Measurements from ENCODE around the gene GPRIN3. TPM values are rescaled to one million over a fixed set of nuclear protein-coding genes. Genes with fewer than 3 reads are reported as not detected.
A peak's percentile ranks its signal among the peaks of the same experiment; 100 is the strongest.
"Not testable (repeated sequence)": the region's sequence is repeated elsewhere in the genome, so short reads cannot be mapped to it uniquely, and the experiment has no call there.

The GPRIN3 gene
- total and polyA plus RNA-seq, 3 experiments from 2014 or later = 15.6 to 16.5 (median 16.2) TPM

DNA sequence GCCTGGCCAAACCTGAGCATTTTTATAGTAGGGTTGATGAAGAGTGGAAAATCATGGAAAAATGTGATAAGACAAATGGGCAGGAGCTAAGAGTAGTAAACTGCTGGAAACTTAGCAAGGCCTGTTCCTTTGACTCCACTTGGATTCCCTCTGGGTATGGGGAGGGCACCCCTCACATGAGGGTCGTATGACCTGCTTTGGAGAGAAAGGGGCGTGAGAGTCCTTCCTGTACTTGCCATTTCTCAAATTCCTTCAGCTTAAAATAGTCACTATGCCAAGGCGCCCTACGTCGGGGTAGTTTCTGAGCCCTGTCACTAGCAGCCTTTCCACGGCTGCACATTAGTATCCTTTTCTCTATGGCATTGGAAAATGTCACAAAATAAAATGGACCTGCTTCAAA lies 49.1 kb downstream of the GPRIN3 start:
- H3K27ac Mint-ChIP-seq = peak overlapping the region; percentile 59 to 97 (median 88)
- Histone ChIP-seq H3K4me3 (ENCODE audit: low read length) (no peak overlapping the region), H3K27ac (ENCODE audit: low read depth, low read length) (no peak overlapping the region), H3K36me3 (ENCODE audit: insufficient read depth, low read length) (no peaks in the 10 kb centered on the region), H3K27me3 (ENCODE audit: insufficient read depth, low read length, poor library complexity, severe bottlenecking) (no peaks in the 10 kb centered on the region), H3K9me3 (ENCODE audit: low read length) (no peaks in the 10 kb centered on the region), H3K4me1 (ENCODE audit: insufficient read depth, low read length) (peaks cover 66% of the 10 kb centered on the region)
- peak overlapping the region in 3 of 7 donors; percentile 5 to 30 (median 16) for H3K4me3 Mint-ChIP-seq
- ChIA-PET CTCF (interaction anchor here (1.0 to 6.1 kb wide), 7 partner anchors 10 to 122 kb away, joined by 3 to 72 read pairs (median 6); no protein-coding TSS in a partner anchor), POLR2A (interaction anchor here (1.0 to 1.1 kb wide), 2 partner anchors 32 to 36 kb away, joined by 3 to 5 read pairs; no protein-coding TSS in a partner anchor)
- peaks cover 0 to 3% of the 10 kb centered on the region in 2 donors for H3K27me3 Mint-ChIP-seq
- H3K36me3 Mint-ChIP-seq = peaks cover 3 to 13% (median 4%) of the 10 kb centered on the region in 3 donors
- H3K9me3 Mint-ChIP-seq = no peaks in the 10 kb centered on the region
- DNase-seq = no peak
- peaks cover 85 to 99% (median 97%) of the 10 kb centered on the region in 3 donors for H3K4me1 Mint-ChIP-seq

DNA sequence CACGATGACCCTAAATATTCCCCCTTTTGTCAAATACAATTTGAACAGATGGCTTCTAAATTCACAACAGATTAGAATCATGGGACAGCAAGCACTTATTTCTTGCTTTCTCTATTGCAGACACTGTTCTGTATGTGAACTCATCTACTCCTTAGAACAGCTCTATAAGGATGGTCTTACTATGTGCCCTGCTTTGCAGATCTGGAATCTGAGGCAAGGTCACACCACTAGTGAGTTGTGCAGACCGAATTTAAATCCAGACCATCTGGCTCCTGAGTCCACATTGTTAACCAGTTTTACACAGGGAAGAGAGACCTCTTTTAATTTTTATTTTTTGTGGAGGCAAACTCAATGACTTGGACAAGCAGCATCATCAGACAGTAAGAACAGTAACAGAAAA lies 50.2 kb downstream of the GPRIN3 start:
- Histone ChIP-seq H3K4me3 (ENCODE audit: low read length) (no peak overlapping the region), H3K27ac (ENCODE audit: low read depth, low read length) (no peak overlapping the region), H3K36me3 (ENCODE audit: insufficient read depth, low read length) (no peaks in the 10 kb centered on the region), H3K4me1 (ENCODE audit: insufficient read depth, low read length) (peaks cover 61% of the 10 kb centered on the region), H3K27me3 (ENCODE audit: insufficient read depth, low read length, poor library complexity, severe bottlenecking) (no peaks in the 10 kb centered on the region), H3K9me3 (ENCODE audit: low read length) (no peaks in the 10 kb centered on the region)
- CTCF ChIA-PET = interaction anchor here (0.9 to 6.1 kb wide), 7 partner anchors 9 to 176 kb away, joined by 3 to 72 read pairs (median 6); partner anchors contain the start of gene GPRIN3
- peaks cover 85 to 99% (median 97%) of the 10 kb centered on the region in 3 donors for H3K4me1 Mint-ChIP-seq
- peaks cover 0 to 3% of the 10 kb centered on the region in 2 donors for H3K27me3 Mint-ChIP-seq
- H3K9me3 Mint-ChIP-seq = no peaks in the 10 kb centered on the region
- H3K4me3 Mint-ChIP-seq = peak overlapping the region in 5 of 7 donors; percentile 13 to 42 (median 37)
- DNase-seq = no peak
- POLR2A ChIA-PET = interaction anchor here (0.6 to 1.1 kb wide), 3 partner anchors 33 to 50 kb away, joined by 3 to 5 read pairs (median 3); partner anchors contain the start of gene GPRIN3
- H3K36me3 Mint-ChIP-seq = peaks cover 3 to 9% (median 4%) of the 10 kb centered on the region in 3 donors
- peak overlapping the region; percentile 81 to 97 (median 90) for H3K27ac Mint-ChIP-seq

DNA sequence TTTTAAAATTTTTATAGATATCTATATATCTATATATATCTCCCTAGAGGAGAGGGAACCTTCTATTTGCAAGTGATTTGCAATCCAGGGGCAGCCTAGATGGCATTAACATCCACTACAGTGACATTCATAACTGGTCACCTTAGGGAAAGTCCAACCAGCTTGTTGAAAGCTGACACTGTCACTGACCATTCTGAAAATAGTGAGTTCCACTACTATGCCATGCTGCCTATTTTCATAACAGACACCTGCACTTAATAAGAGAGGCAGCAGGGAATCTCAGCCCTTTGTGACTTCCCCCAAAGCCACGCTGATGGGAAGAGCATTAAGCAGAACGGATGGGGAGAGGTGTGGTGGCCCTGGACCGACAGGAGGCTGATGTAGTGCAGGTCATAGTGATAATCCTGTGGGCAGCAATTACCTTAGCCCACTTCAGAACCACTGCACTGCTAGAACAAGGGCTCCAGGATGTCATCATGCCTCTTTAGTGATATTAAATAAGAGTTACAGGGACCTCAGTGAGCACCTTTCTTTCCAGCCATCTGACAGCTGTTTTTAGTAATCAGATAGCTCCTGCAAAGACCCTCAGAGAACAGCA lies 51.3 kb downstream of the GPRIN3 start:
- H3K9me3 Mint-ChIP-seq = no peaks in the 10 kb centered on the region
- H3K27me3 ChIP-seq (ENCODE audit: insufficient read depth, low read length, poor library complexity, severe bottlenecking) = no peaks in the 10 kb centered on the region
- H3K36me3 ChIP-seq (ENCODE audit: insufficient read depth, low read length) = no peaks in the 10 kb centered on the region
- CTCF ChIA-PET = interaction anchor here (1.3 to 6.1 kb wide), 9 partner anchors 8 to 177 kb away, joined by 3 to 72 read pairs (median 9); partner anchors contain the start of gene GPRIN3
- no peak overlapping the region for H3K4me3 ChIP-seq (ENCODE audit: low read length)
- H3K9me3 ChIP-seq (ENCODE audit: low read length) = no peaks in the 10 kb centered on the region
- no peak for DNase-seq
- H3K4me1 ChIP-seq (ENCODE audit: insufficient read depth, low read length) = peaks cover 61% of the 10 kb centered on the region
- H3K4me1 Mint-ChIP-seq = peaks cover 86 to 100% (median 98%) of the 10 kb centered on the region in 3 donors
- no peak overlapping the region for H3K27ac ChIP-seq (ENCODE audit: low read depth, low read length)
- peak overlapping the region in 6 of 7 donors; percentile 1 to 62 (median 36) for H3K4me3 Mint-ChIP-seq
- POLR2A ChIA-PET = interaction anchor here (1.7 kb wide), 1 partner anchor 51 kb away, joined by 3 read pairs; the partner anchor contains the start of gene GPRIN3
- peak overlapping the region; percentile 81 to 97 (median 90) for H3K27ac Mint-ChIP-seq
- peaks cover 0 to 3% of the 10 kb centered on the region in 2 donors for H3K27me3 Mint-ChIP-seq
- peaks cover 3 to 9% (median 4%) of the 10 kb centered on the region in 3 donors for H3K36me3 Mint-ChIP-seq

DNA sequence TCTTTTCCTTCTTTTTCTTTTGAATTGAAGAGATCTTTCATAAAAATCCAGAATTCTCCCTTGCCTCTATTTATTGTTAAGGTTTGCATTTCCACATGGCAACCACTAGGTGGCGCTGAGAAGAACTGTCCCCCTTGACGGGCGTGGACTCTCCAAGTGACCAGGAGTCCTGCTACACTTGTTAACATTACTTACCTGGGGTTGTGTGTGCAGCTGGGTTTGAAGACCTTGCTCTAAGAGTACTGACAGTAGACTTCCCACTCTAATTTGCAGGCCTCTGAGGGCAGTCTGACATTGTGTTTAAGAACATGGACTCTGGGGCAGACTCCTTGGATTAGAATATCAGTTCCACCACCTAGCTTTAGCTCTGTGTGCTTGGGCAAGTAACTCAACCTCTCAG lies 52.8 kb downstream of the GPRIN3 start:
- H3K27ac Mint-ChIP-seq = peak overlapping the region; percentile 81 to 97 (median 89)
- ChIA-PET CTCF (interaction anchor here (0.7 to 6.1 kb wide), 19 partner anchors 9 to 202 kb away, joined by 3 to 72 read pairs (median 5); partner anchors contain the start of gene GPRIN3), POLR2A (interaction anchor here (0.8 to 1.7 kb wide), 2 partner anchors 53 to 56 kb away, joined by 3 read pairs; partner anchors contain the start of gene GPRIN3)
- H3K4me3 Mint-ChIP-seq = peak overlapping the region in 3 of 7 donors; percentile 11 to 33 (median 18)
- H3K27me3 Mint-ChIP-seq = peaks cover 0 to 3% of the 10 kb centered on the region in 2 donors
- H3K27me3 ChIP-seq (ENCODE audit: insufficient read depth, low read length, poor library complexity, severe bottlenecking) = no peaks in the 10 kb centered on the region
- peaks cover 50% of the 10 kb centered on the region for H3K4me1 ChIP-seq (ENCODE audit: insufficient read depth, low read length)
- DNase-seq = peak; percentile 20 to 64 (median 39)
- H3K9me3 ChIP-seq (ENCODE audit: low read length) = no peaks in the 10 kb centered on the region
- H3K4me3 ChIP-seq (ENCODE audit: low read length) = no peak overlapping the region
- peaks cover 81 to 97% (median 94%) of the 10 kb centered on the region in 3 donors for H3K4me1 Mint-ChIP-seq
- no peak overlapping the region for H3K27ac ChIP-seq (ENCODE audit: low read depth, low read length)
- H3K36me3 Mint-ChIP-seq = peaks cover 6 to 11% (median 9%) of the 10 kb centered on the region in 3 donors
- no peaks in the 10 kb centered on the region for H3K9me3 Mint-ChIP-seq
- H3K36me3 ChIP-seq (ENCODE audit: insufficient read depth, low read length) = no peaks in the 10 kb centered on the region

DNA sequence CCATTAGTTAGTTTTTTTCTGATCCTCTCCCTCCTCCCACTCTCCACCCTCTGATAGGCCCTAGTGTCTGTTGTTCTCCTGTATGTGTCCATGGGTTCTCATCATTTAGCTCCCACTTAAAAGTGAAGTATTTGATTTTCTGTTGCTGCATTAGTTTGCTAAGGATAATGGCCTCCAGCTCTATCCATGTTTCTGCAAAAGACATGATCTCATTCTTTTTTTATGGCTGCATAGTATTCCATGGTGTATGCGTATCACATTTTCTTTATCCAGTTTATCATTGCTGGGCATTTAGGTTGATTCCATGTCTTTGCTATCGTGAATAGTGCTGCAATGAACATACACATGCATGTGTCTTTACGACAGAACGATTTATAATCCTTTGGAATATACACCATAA lies 53.3 kb downstream of the GPRIN3 start:
- not testable (repeated sequence) for H3K27me3 Mint-ChIP-seq; H3K36me3 ChIP-seq (ENCODE audit: insufficient read depth, low read length); H3K27me3 ChIP-seq (ENCODE audit: insufficient read depth, low read length, poor library complexity, severe bottlenecking); H3K9me3 ChIP-seq (ENCODE audit: low read length); H3K9me3 Mint-ChIP-seq; H3K4me3 ChIP-seq (ENCODE audit: low read length); H3K27ac ChIP-seq (ENCODE audit: low read depth, low read length)
- POLR2A ChIA-PET = interaction anchor here (1.7 kb wide), 1 partner anchor 53 kb away, joined by 3 read pairs; the partner anchor contains the start of gene GPRIN3
- peak overlapping the region in 7 of 8 donors; percentile 35 to 97 (median 89) for H3K27ac Mint-ChIP-seq
- H3K4me1 Mint-ChIP-seq = peaks cover 80 to 97% (median 94%) of the 10 kb centered on the region in 3 donors
- H3K36me3 Mint-ChIP-seq = peaks cover 11 to 12% (median 12%) of the 10 kb centered on the region in 3 donors
- peak in 1 of 5 donors; percentile 4 for DNase-seq
- peaks cover 45% of the 10 kb centered on the region for H3K4me1 ChIP-seq (ENCODE audit: insufficient read depth, low read length)
- CTCF ChIA-PET = interaction anchor here (0.9 to 6.1 kb wide), 12 partner anchors 10 to 181 kb away, joined by 3 to 72 read pairs (median 8); partner anchors contain the start of gene GPRIN3
- peak overlapping the region in 1 of 7 donors; percentile 43 for H3K4me3 Mint-ChIP-seq

DNA sequence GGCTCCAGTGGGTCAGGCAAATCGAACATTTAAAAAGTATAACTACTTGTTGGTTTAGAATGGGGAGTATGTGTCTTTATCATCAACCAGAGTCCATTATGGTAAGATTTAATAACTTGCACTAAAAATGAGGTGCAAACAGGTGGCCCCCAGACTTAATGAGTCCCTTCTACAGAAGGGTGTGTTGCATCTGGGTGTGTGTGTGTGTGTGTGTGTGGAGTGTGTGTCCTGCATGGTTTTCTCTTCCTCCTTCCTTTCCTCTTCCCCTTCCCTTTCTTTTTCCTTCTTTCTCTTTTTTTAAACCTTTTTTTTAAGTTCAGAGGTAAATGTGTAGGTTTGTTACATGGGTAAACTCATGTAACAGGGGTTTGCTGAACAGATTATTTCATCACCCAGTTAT lies 53.7 kb downstream of the GPRIN3 start:
- no peaks in the 10 kb centered on the region for H3K9me3 ChIP-seq (ENCODE audit: low read length)
- H3K27ac Mint-ChIP-seq = peak overlapping the region in 7 of 8 donors; percentile 14 to 97 (median 52)
- no peaks in the 10 kb centered on the region for H3K27me3 ChIP-seq (ENCODE audit: insufficient read depth, low read length, poor library complexity, severe bottlenecking)
- peaks cover 1% of the 10 kb centered on the region for H3K36me3 ChIP-seq (ENCODE audit: insufficient read depth, low read length)
- H3K4me3 Mint-ChIP-seq = peak overlapping the region in 1 of 7 donors; percentile 43
- DNase-seq = no peak
- H3K27me3 Mint-ChIP-seq = peaks cover 0 to 3% of the 10 kb centered on the region in 2 donors
- no peak overlapping the region for H3K4me3 ChIP-seq (ENCODE audit: low read length)
- H3K27ac ChIP-seq (ENCODE audit: low read depth, low read length) = no peak overlapping the region
- peaks cover 14 to 16% (median 16%) of the 10 kb centered on the region in 3 donors for H3K36me3 Mint-ChIP-seq
- peaks cover 42% of the 10 kb centered on the region for H3K4me1 ChIP-seq (ENCODE audit: insufficient read depth, low read length)
- ChIA-PET CTCF (interaction anchor here (0.9 to 6.1 kb wide), 6 partner anchors 10 to 181 kb away, joined by 3 to 72 read pairs (median 5); partner anchors contain the start of gene GPRIN3), POLR2A (no interaction called here)
- no peaks in the 10 kb centered on the region for H3K9me3 Mint-ChIP-seq
- H3K4me1 Mint-ChIP-seq = peaks cover 78 to 97% (median 90%) of the 10 kb centered on the region in 3 donors

DNA sequence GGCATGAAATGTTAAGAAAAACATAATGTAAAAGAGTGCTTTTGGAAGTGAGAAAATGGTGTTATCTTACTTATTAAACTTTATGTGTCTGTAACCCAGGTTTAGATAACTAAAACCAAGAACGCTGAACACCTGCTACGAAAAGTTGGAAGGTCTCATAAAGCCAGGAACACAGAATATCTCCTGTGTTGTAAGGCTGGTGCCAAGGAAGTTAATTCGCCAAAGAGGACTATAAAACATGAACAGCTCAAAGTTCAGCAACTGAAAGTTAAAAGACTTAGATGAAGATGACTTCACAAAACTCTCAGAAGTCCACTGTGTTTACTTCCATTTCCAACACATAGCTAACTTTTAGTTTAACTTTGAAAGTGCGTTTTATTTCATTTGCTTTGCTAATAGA lies 54.3 kb downstream of the GPRIN3 start:
- Mint-ChIP-seq H3K27me3 (peaks cover 0 to 3% of the 10 kb centered on the region in 2 donors), H3K4me3 (no peak overlapping the region), H3K4me1 (peaks cover 73 to 91% (median 84%) of the 10 kb centered on the region in 3 donors), H3K27ac (peak overlapping the region in 5 of 8 donors; percentile 5 to 88 (median 67)), H3K9me3 (no peaks in the 10 kb centered on the region), H3K36me3 (peaks cover 14 to 23% (median 16%) of the 10 kb centered on the region in 3 donors)
- Histone ChIP-seq H3K36me3 (ENCODE audit: insufficient read depth, low read length) (peaks cover 8% of the 10 kb centered on the region), H3K4me3 (ENCODE audit: low read length) (no peak overlapping the region), H3K9me3 (ENCODE audit: low read length) (no peaks in the 10 kb centered on the region), H3K27ac (ENCODE audit: low read depth, low read length) (no peak overlapping the region), H3K4me1 (ENCODE audit: insufficient read depth, low read length) (peaks cover 36% of the 10 kb centered on the region), H3K27me3 (ENCODE audit: insufficient read depth, low read length, poor library complexity, severe bottlenecking) (no peaks in the 10 kb centered on the region)
- ChIA-PET POLR2A (interaction anchor here (0.9 kb wide), 1 partner anchor 45 kb away, joined by 3 read pairs; no protein-coding TSS in a partner anchor), CTCF (interaction anchor here (0.9 to 2.5 kb wide), 3 partner anchors 53 to 182 kb away, joined by 3 to 7 read pairs (median 3); partner anchors contain the start of gene GPRIN3)
- no peak for DNase-seq

All from CD8-positive, alpha-beta memory T cell (primary cell).